Posterior cingulate gyrus (tissue), 11 donors: Measurements from ENCODE around the gene RAD9B.
"Not testable (repeated sequence)": the region's sequence is repeated elsewhere in the genome, so short reads cannot be mapped to it uniquely, and the experiment has no call there.

Experiments used
- DNase-seq, 10 donors: peaks; one replicate each; pipeline versions ENCODE4 v3.0.0 to v3.0.0-alpha.2; 2020 to 2021; ENCODE audit warnings: mixed read lengths in 3 of 10
- intact Hi-C: fragments of 100-400 bp; cut with DNase I; formaldehyde crosslinking; loops from one replicate; pipeline ENCODE4 v1.15.1; 2023

RAD9B gene

GRCh38 chr12:110501752-110502738 lies at the start of gene RAD9B, which contains the start of gene VPS29:
Gene RAD9B (plus strand): TSS chr12:110502331. CDS start chr12:110502338, 7 bp downstream.
Gene VPS29 (minus strand): TSS chr12:110502111. CDS start chr12:110502051, 60 bp downstream.
- intact Hi-C loops = loop anchor here (1.0 to 5.0 kb wide), 4 partner anchors 34 to 100 kb away; partner anchors contain the start of genes ARPC3, FAM216A, GPN3 and PPTC7
- peak; percentile 95 to 99 (median 97) for DNase-seq

- no peak for DNase-seq
- intact Hi-C loops = loop anchor here (5.0 kb wide), 1 partner anchor 49 kb away; the partner anchor contains the start of genes RAD9B and VPS29
Measured at GRCh38 chr12:110453569-110454296, 48.4 kb upstream of the RAD9B start.

- DNase-seq = no peak
- intact Hi-C loops = no loop called here
Measured at GRCh38 chr12:110458756-110459155, 43.4 kb upstream of the RAD9B start.

DNA sequence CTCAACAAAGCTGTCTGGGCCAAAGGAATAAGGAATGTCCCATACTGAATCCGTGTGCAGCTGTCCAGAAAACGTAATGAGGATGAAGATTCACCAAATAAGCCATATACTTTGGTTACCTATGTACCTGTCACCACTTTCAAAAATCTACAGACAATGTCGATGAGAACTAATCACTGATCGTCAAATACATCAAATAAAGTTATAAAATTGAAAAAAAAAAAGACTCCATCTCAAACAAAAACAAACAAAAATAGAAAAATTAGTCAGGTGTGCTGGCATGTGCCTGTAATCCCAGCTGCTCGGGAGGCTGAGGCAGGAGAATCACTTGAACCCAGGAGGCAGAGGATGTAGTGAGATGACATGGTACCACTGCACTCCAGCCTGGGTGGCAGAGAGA lies 40.9 kb upstream of the RAD9B start:
- intact Hi-C loops = loop anchor here (10.0 kb wide), 1 partner anchor 364 kb away; no protein-coding TSS in a partner anchor
- DNase-seq = not testable (repeated sequence)

DNA sequence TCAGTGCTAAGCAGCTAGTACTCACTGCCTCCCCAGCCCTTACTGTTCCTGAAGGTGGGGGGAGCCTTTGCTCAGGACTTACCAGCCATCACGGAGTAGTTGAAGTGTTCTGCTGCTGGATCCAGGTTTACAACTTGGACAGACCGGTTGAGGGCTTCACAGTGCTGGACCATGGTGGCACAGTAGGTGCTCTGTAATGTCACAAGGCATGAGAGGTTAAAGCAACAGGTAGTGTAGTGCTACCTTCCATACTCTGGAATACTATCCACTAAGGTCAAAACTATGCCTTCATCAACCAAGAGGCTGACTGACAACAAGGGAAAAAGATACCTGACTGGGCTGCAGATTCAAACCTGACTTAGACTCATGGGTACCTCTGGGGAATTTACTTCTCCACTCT lies 37.1 kb upstream of the RAD9B start:
- intact Hi-C loops = loop anchor here (5.0 to 10.0 kb wide), 2 partner anchors 137 to 360 kb away; no protein-coding TSS in a partner anchor
- no peak for DNase-seq

DNA sequence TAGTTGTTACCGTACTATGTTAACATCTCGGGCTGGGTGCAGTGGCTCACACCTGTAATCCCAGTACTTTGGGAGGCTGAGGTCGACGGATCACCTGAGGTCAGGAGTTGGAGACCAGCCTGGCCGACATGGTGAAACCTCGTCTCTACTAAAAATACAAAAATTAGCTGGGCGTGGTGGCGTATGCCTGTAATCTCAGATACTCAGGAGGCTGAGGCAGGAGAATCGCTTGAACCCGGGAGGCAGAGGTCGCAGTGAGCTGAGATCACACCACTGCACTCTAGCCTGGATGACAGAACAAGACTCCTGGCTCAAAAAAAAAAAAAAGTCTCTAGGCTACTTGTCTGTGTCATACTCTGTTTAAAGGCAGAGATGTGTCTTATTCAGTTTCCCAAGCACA lies 36.4 kb upstream of the RAD9B start:
- intact Hi-C loops = loop anchor here (5.0 to 10.0 kb wide), 2 partner anchors 137 to 359 kb away; no protein-coding TSS in a partner anchor
- not testable (repeated sequence) for DNase-seq

- intact Hi-C loops = loop anchor here (5.0 to 10.0 kb wide), 2 partner anchors 136 to 358 kb away; no protein-coding TSS in a partner anchor
- DNase-seq = no peak
Measured at GRCh38 chr12:110466791-110467190, 35.3 kb upstream of the RAD9B start.

- intact Hi-C loops = loop anchor here (1.0 to 10.0 kb wide), 3 partner anchors 34 to 357 kb away; partner anchors contain the start of genes RAD9B and VPS29
- DNase-seq = no peak
Measured at GRCh38 chr12:110467847-110468213, 34.3 kb upstream of the RAD9B start.

DNA sequence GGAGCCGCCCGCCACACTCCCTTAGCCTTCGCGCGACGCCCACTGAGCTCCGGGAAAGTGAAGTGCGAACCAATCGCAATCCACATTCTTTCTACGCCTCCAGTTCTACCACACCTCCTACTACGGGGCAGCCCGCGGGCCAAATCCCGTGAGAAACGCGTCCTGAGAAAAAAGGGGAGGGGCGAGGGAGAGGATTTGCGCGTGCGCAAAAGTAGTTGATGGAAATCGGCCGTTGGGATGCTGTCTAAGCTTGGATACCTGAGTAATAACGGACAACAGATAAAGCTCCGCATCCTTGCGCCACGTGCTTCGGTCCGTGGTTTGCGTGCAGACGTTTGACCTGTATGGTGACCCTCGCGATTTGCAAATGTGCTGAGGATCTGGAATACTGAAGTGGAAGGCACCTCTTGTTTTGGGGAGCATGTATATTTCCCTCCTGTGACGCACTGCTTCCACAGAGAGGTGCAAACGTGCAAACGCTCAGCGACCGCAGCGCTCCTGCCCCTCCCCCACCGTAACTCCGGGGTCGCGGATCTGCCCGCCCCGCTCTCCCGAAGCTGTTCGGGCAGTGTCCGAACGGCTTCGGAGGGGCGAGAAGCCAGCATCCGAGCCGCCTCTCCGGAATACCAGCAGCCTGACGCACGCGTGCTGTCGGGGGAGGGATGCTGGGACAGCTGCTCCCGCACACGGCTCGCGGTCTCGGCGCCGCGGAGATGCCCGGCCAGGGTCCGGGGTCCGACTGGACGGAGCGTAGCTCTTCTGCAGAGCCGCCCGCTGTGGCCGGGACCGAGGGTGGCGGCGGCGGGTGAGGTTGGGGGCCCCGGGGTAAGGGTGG lies 33.7 kb upstream of the RAD9B start, which contains the start of the genes FAM216A and GPN3:
Gene FAM216A, plus strand, starts transcription at position 632 of the 835 bp plus-strand sequence. Its CDS starts 31 bp downstream, at position 663.
Gene GPN3, minus strand, starts transcription at position 44 of the 835 bp plus-strand sequence. CDS start 54 bp downstream, outside the sequence.
- peak; percentile 92 to 99 (median 95) for DNase-seq
- intact Hi-C loops = loop anchor here (1.0 to 10.0 kb wide), 3 partner anchors 34 to 356 kb away; partner anchors contain the start of genes RAD9B and VPS29

GRCh38 chr12:110475426-110475825 lies 26.7 kb upstream of the RAD9B start:
- no peak for DNase-seq
- intact Hi-C loops = no loop called here

DNA sequence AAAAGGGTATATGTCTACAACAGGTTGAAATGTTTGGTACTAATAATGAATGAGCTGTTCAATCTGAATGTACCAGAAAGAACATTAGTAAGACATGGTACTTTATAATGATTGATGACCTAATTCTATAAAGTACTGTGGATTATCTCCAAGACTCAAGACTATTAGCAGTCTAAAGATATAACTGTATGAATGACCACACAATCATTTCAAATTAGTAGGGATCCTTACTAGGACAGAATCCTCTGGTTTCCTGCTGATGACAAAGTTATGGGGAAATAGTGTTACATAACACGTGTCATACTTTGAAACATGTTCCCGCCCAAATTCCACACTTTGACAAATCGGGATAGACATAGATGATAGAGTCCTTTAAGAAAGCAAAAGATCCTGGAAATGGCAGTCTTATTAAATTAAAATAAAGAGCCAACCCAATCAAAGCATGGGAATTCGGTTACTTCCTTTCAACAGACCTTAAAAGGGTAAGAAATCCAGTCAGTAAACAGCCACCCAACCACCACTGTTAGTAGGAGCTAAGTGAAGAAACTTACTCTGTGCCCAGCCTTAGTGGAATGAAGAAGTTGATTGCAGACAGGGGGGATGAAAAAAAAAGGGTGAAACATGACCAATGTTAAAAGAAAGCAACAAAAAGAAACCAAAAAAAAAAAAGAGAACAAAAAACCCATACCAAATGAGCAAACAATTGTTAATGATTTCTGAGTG lies 3.0 kb upstream of the RAD9B start:
- DNase-seq = no peak
- intact Hi-C loops = no loop called here

GRCh38 chr12:110501399-110501751 lies 756 bp upstream of the RAD9B start:
- DNase-seq = peak in 2 of 10 donors; percentile 32 to 77
- intact Hi-C loops = loop anchor here (5.0 kb wide), 3 partner anchors 49 to 101 kb away; partner anchors contain the start of genes ARPC3 and PPTC7

- intact Hi-C loops = loop anchor here (5.0 kb wide), 3 partner anchors 51 to 99 kb away; partner anchors contain the start of genes ARPC3 and PPTC7
- no peak for DNase-seq
Measured at GRCh38 chr12:110503432-110503831, 1.3 kb downstream of the RAD9B start.

- intact Hi-C loops = no loop called here
- DNase-seq = no peak
Measured at GRCh38 chr12:110505332-110505731, 3.2 kb downstream of the RAD9B start.

DNA sequence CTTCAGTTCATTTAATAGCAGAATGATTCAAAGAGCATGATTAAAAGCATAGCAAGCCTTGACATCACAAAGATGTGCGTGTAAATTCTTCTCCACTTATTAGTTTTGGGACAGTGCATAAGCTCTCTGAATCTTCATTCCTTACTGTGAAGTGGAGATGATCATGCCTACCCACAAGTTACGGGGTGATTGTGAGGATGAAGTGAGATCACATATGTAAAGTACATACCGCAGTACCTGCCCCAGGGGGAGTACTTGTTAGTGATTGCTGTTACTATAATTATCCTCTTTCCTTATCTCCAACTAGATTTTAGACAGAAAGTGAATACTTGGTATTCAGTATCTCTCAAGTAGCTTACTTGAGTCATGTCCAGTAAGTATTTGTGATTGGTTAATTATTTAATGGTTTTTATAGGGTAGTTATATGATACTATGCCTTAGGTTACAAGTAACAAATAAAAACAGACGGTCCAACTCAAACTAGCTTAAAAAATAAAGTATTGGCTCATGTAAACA lies 6.0 kb downstream of the RAD9B start:
- DNase-seq = no peak
- intact Hi-C loops = no loop called here

DNA sequence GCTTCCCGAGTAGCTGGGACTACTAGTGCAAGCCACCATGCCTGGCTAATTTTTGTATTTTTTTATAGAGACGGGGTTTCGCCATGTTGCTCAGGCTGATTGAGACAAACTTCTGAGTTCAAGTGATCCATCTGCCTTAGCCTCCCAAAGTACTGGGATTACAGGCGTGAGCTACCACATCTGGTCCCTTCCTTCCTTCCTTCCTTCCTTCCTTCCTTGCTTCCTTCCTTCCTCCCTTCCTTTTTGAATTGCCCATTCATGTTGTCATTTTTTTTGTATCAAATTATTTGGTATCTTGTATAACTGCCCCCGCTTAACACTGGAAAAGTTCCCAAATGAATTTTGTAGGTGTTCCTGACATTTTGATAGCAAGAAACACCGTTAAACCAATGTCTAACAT lies 11.7 kb downstream of the RAD9B start:
- intact Hi-C loops = no loop called here

GRCh38 chr12:110514363-110514762 lies 12.2 kb downstream of the RAD9B start:
- no peak for DNase-seq
- intact Hi-C loops = no loop called here

More for the DNA sequence above, 11.7 kb downstream of the RAD9B start:
- DNase-seq = no peak

- intact Hi-C loops = no loop called here
Measured at GRCh38 chr12:110516995-110517394, 14.9 kb downstream of the RAD9B start.

More at GRCh38 chr12:110516995-110517394, 14.9 kb downstream of the RAD9B start:
- DNase-seq = no peak
